ENCODE data around the gene TMEM145.

DNA sequence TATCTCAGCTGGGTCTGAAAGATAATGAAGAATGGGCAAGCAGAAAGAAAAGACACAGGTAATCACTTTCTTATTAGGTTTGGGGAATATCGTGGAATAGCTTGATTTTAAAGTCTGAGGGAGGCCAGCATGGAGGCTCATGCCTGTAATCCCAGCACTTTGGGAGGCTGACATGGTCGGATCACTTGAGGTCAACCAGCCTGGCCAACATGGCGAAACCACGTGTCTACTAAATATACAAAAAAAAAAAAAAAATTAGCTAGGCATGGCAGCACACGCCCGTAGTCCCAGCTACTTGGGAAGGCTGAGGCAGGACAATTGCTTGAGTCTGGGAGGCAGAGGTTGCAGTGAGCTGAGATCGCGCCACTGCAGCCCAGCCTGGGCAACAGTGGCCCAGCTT lies 9.2 kb upstream of the TMEM145 start:
- TF ChIP-seq, protein P1, sequence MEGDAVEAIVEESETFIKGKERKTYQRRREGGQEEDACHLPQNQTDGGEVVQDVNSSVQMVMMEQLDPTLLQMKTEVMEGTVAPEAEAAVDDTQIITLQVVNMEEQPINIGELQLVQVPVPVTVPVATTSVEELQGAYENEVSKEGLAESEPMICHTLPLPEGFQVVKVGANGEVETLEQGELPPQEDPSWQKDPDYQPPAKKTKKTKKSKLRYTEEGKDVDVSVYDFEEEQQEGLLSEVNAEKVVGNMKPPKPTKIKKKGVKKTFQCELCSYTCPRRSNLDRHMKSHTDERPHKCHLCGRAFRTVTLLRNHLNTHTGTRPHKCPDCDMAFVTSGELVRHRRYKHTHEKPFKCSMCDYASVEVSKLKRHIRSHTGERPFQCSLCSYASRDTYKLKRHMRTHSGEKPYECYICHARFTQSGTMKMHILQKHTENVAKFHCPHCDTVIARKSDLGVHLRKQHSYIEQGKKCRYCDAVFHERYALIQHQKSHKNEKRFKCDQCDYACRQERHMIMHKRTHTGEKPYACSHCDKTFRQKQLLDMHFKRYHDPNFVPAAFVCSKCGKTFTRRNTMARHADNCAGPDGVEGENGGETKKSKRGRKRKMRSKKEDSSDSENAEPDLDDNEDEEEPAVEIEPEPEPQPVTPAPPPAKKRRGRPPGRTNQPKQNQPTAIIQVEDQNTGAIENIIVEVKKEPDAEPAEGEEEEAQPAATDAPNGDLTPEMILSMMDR (IDR thresholded peaks at IDR 0.05), result no peak
- no peak for TF ChIP-seq EP300 (IDR thresholded peaks at IDR 0.05)
- TF ChIP-seq POLR2A (IDR thresholded peaks at IDR 0.05), result no peak
